ENCODE measurements around the gene TRIM45. TPM values are rescaled to one million over a fixed set of nuclear protein-coding genes. Genes with fewer than 3 reads are reported as not detected.
"Not testable (repeated sequence)": the region's sequence is repeated elsewhere in the genome, so short reads cannot be mapped to it uniquely, and the experiment has no call there.

The TRIM45 gene
- total RNA-seq, 1 donor from 2014 or later: 2.9 TPM

- DNase-seq (ENCODE audit: low read depth) (no peak), FAIRE-seq (no peak)
- H3K27me3 ChIP-seq (ENCODE audit: control insufficient read depth, insufficient read depth, low read length): no peaks in the 10 kb centered on the region
- TF ChIP-seq CTCF (IDR thresholded peaks at IDR 0.05; ENCODE audit: insufficient read depth, low read length, severe bottlenecking): no peak
- no peak overlapping the region for H3K4me3 ChIP-seq (ENCODE audit: low read depth, low read length)
- H3K36me3 ChIP-seq (ENCODE audit: control insufficient read depth, insufficient read depth, low read length): peaks cover 5% of the 10 kb centered on the region
These were observed 15.8 kb downstream of the TRIM45 start for GRCh38 chr1:117105722-117106121.

- no peak for TF ChIP-seq CTCF (IDR thresholded peaks at IDR 0.05; ENCODE audit: insufficient read depth, low read length, severe bottlenecking)
- peaks cover 5% of the 10 kb centered on the region for H3K36me3 ChIP-seq (ENCODE audit: control insufficient read depth, insufficient read depth, low read length)
- no peak overlapping the region for H3K4me3 ChIP-seq (ENCODE audit: low read depth, low read length)
- H3K27me3 ChIP-seq (ENCODE audit: control insufficient read depth, insufficient read depth, low read length): no peaks in the 10 kb centered on the region
- DNase-seq (ENCODE audit: low read depth) (no peak), FAIRE-seq (no peak)
These were observed 16.6 kb downstream of the TRIM45 start for GRCh38 chr1:117104986-117105385.

DNA sequence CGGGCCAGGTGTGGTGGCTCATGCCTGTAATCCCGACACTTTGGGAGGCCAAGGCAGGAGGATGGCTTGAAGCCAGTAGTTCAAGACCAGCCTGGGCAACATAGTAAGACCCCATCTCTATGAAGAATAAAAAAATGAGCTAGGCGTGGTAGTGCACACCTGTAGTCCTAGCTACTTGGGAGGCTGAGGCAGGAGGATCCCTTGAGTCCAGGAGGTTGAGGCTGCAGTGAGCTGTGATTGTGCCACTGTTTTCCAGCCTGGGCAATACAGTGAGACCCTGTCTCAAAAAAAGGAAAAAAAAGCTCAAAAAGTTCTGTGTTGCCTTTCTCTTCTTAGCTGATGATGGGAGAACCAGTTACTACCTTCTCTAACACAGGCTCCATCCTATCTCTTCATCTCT lies 19.7 kb downstream of the TRIM45 start:
- H3K27me3 ChIP-seq (ENCODE audit: control insufficient read depth, insufficient read depth, low read length); FAIRE-seq; DNase-seq (ENCODE audit: low read depth); H3K36me3 ChIP-seq (ENCODE audit: control insufficient read depth, insufficient read depth, low read length); H3K4me3 ChIP-seq (ENCODE audit: low read depth, low read length): not testable (repeated sequence)

DNA sequence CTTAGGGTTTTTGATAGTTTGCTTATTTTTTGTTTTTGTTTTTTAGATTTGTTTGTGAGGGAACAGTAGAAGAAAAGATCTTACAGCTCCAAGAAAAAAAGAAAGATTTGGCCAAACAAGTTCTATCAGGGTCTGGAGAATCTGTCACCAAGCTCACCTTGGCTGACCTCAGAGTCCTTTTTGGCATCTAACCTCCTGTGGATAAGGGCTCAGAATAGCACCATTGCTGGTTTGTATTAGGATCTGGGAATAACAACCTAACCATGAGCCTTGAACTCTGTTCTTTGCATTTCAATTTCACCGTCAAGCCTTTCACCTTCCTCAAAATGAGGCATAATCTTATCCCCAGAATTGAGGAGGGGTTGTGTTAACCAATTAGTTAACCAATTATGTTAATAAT lies 20.2 kb downstream of the TRIM45 start:
- Histone ChIP-seq H3K27me3 (ENCODE audit: control insufficient read depth, insufficient read depth, low read length) (no peaks in the 10 kb centered on the region), H3K4me3 (ENCODE audit: low read depth, low read length) (no peak overlapping the region), H3K36me3 (ENCODE audit: control insufficient read depth, insufficient read depth, low read length) (peaks cover 4% of the 10 kb centered on the region)
- FAIRE-seq (no peak), DNase-seq (ENCODE audit: low read depth) (no peak)
- TF ChIP-seq CTCF (IDR thresholded peaks at IDR 0.05; ENCODE audit: insufficient read depth, low read length, severe bottlenecking): no peak

DNA sequence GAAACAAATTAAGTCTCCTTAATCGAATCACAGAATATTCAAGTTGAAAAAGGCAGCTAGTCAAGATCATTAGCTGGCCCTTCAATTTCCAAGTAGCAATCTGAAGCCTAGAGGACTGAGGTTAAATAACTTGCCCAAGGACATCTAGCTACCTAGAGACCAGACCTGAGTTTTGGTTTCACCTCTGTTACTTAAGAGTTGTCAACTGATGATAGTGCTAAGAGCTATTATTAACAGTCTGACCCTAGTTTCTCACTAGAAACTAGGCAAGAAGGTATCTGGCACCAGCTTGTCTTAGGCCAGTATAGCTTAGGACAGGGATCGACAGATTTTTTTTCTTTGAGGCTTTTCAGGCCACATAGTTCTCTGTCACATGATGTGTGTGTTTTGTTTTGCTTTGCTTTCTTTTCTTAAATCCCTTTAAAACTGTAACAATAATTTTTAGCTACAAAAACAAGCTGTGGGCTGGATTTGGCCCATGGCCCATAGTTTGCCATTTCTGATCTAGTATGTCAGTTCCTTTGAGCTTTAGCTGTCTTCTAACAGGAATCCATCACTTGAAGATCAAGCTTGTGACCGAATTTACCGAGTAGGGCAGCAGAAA lies 23.2 kb downstream of the TRIM45 start:
- no peak for TF ChIP-seq CTCF (IDR thresholded peaks at IDR 0.05; ENCODE audit: insufficient read depth, low read length, severe bottlenecking)
- Histone ChIP-seq H3K36me3 (ENCODE audit: control insufficient read depth, insufficient read depth, low read length) (peaks cover 4% of the 10 kb centered on the region), H3K4me3 (ENCODE audit: low read depth, low read length) (no peak overlapping the region), H3K27me3 (ENCODE audit: control insufficient read depth, insufficient read depth, low read length) (no peaks in the 10 kb centered on the region)
- DNase-seq (ENCODE audit: low read depth) (no peak), FAIRE-seq (no peak)

- H3K4me3 ChIP-seq (ENCODE audit: low read depth, low read length): no peak overlapping the region
- peaks cover 2% of the 10 kb centered on the region for H3K36me3 ChIP-seq (ENCODE audit: control insufficient read depth, insufficient read depth, low read length)
- DNase-seq (ENCODE audit: low read depth): no peak
- no peaks in the 10 kb centered on the region for H3K27me3 ChIP-seq (ENCODE audit: control insufficient read depth, insufficient read depth, low read length)
- FAIRE-seq: no peak
- TF ChIP-seq CTCF (IDR thresholded peaks at IDR 0.05; ENCODE audit: insufficient read depth, low read length, severe bottlenecking): no peak
These were observed 24.1 kb downstream of the TRIM45 start for GRCh38 chr1:117097443-117097842.

All from bronchial epithelial cell (primary cell).